MM.1S (cell line): ENCODE measurements around the gene GYG2.

Experiments used
- DNase-seq: peaks from one replicate; pipeline ENCODE4 v3.0.0-alpha.2; 2015
- H2AFZ ChIP-seq: fragments of 300-600 bp; sonication (generic); 2 replicates; pipeline ENCODE4 v1.6.0; 2016; ENCODE audit warnings: antibody characterized with exemption, low read length
- H3F3A ChIP-seq: fragments of 300-600 bp; sonication (generic); 2 replicates; pipeline ENCODE4 v1.6.1; 2016; ENCODE audit warnings: mild to moderate bottlenecking, antibody characterized with exemption, low read length, moderate library complexity, mixed read lengths; ENCODE audit not compliant: insufficient read depth
- H3K27ac ChIP-seq: fragments of 300-600 bp; sonication (generic); 2 replicates; pipeline ENCODE4 v1.5.1; 2016; ENCODE audit warnings: mild to moderate bottlenecking, low read length
- H3K27me3 ChIP-seq: fragments of 300-600 bp; sonication (generic); replicated peaks from 2 replicates; pipeline ENCODE4 v1.6.0; 2016; ENCODE audit warnings: low read length; ENCODE audit not compliant: insufficient read depth
- H3K36me3 ChIP-seq: fragments of 300-600 bp; sonication (generic); replicated peaks from 2 replicates; pipeline ENCODE4 v1.6.1; 2016; ENCODE audit warnings: mild to moderate bottlenecking, low read length, mixed read lengths; ENCODE audit not compliant: insufficient read depth
- H3K4me1 ChIP-seq: fragments of 300-600 bp; sonication (generic); 2 replicates; pipeline ENCODE4 v1.6.1; 2016; ENCODE audit warnings: low read length, mixed read lengths
- H3K4me2 ChIP-seq: fragments of 300-600 bp; sonication (generic); 2 replicates; pipeline ENCODE4 v1.6.0; 2016; ENCODE audit warnings: low read depth, low read length
- H3K4me3 ChIP-seq: fragments of 300-600 bp; sonication (generic); 2 replicates; pipeline ENCODE4 v1.5.1; 2016; ENCODE audit warnings: low read length, mixed read lengths
- H3K79me2 ChIP-seq: fragments of 300-600 bp; sonication (generic); 2 replicates; pipeline ENCODE4 v1.6.1; 2016; ENCODE audit warnings: mixed run types, low read length, mixed read lengths
- H3K9ac ChIP-seq: fragments of 300-600 bp; sonication (generic); 2 replicates; pipeline ENCODE4 v1.6.1; 2016; ENCODE audit warnings: low read length, mixed read lengths
- H3K9me2 ChIP-seq: fragments of 300-600 bp; sonication (generic); replicated peaks from 2 replicates; pipeline ENCODE4 v1.6.1; 2016; ENCODE audit warnings: mild to moderate bottlenecking, low read length, mixed read lengths; ENCODE audit not compliant: insufficient read depth
- H3K9me3 ChIP-seq: fragments of 300-600 bp; sonication (generic); replicated peaks from 2 replicates; pipeline ENCODE4 v1.6.1; 2016; ENCODE audit warnings: mild to moderate bottlenecking, low read length, mixed read lengths; ENCODE audit not compliant: insufficient read depth
- H4K20me1 ChIP-seq: fragments of 300-600 bp; sonication (generic); 2 replicates; pipeline ENCODE4 v1.6.1; 2016; ENCODE audit warnings: mild to moderate bottlenecking, low read length, moderate library complexity, mixed read lengths; ENCODE audit not compliant: insufficient read depth
- CTCF ChIP-seq: fragments of 300-600 bp; sonication (generic); IDR thresholded peaks from 2 replicates; pipeline ENCODE4 v1.5.1; 2016; ENCODE audit warnings: antibody characterized with exemption, low read length, mixed read lengths
- EZH2 ChIP-seq: fragments of 300-600 bp; sonication (generic); optimal IDR thresholded peaks from 2 replicates; pipeline ENCODE3; 2017; ENCODE audit warnings: low read depth, mild to moderate bottlenecking, antibody characterized with exemption, low read length, mixed read lengths
- EZH2phosphoT487 ChIP-seq: fragments of 300-600 bp; sonication (generic); IDR thresholded peaks from 2 replicates; pipeline ENCODE4 v1.6.1; 2018; ENCODE audit warnings: antibody characterized with exemption, low read length

GYG2 gene

GRCh38 chrX:2898846-2899512 lies 70.2 kb downstream of the GYG2 start:
- no peak overlapping the region for H3K9ac ChIP-seq
- no peak overlapping the region for H3K4me3 ChIP-seq
- no peak for TF ChIP-seq EZH2
- TF ChIP-seq CTCF, result no peak
- no peak for TF ChIP-seq EZH2phosphoT487
- H3K4me1 ChIP-seq, result no peaks in the 10 kb centered on the region
- no peak overlapping the region for H2AFZ ChIP-seq
- no peak for DNase-seq
- H3K27ac ChIP-seq, result no peak overlapping the region
- H3F3A ChIP-seq, result no peaks in the 10 kb centered on the region
- H3K36me3 ChIP-seq, result no peaks in the 10 kb centered on the region
- H4K20me1 ChIP-seq, result no peaks in the 10 kb centered on the region
- no peaks in the 10 kb centered on the region for H3K79me2 ChIP-seq
- H3K4me2 ChIP-seq, result no peak overlapping the region
- H3K9me3 ChIP-seq, result no peaks in the 10 kb centered on the region
- H3K9me2 ChIP-seq, result no peaks in the 10 kb centered on the region
- no peaks in the 10 kb centered on the region for H3K27me3 ChIP-seq

- no peak overlapping the region for H3K4me3 ChIP-seq
- H4K20me1 ChIP-seq, result no peaks in the 10 kb centered on the region
- no peak overlapping the region for H3K27ac ChIP-seq
- H3F3A ChIP-seq, result no peaks in the 10 kb centered on the region
- no peaks in the 10 kb centered on the region for H3K4me1 ChIP-seq
- no peak for TF ChIP-seq EZH2
- TF ChIP-seq EZH2phosphoT487, result no peak
- no peak for TF ChIP-seq CTCF
- H3K4me2 ChIP-seq, result no peak overlapping the region
- no peak overlapping the region for H3K9ac ChIP-seq
- no peaks in the 10 kb centered on the region for H3K27me3 ChIP-seq
- DNase-seq, result no peak
- no peaks in the 10 kb centered on the region for H3K36me3 ChIP-seq
- H2AFZ ChIP-seq, result no peak overlapping the region
- H3K9me2 ChIP-seq, result no peaks in the 10 kb centered on the region
- H3K9me3 ChIP-seq, result no peaks in the 10 kb centered on the region
- H3K79me2 ChIP-seq, result no peaks in the 10 kb centered on the region
These were observed 72.8 kb downstream of the GYG2 start for GRCh38 chrX:2901367-2902036.

DNA sequence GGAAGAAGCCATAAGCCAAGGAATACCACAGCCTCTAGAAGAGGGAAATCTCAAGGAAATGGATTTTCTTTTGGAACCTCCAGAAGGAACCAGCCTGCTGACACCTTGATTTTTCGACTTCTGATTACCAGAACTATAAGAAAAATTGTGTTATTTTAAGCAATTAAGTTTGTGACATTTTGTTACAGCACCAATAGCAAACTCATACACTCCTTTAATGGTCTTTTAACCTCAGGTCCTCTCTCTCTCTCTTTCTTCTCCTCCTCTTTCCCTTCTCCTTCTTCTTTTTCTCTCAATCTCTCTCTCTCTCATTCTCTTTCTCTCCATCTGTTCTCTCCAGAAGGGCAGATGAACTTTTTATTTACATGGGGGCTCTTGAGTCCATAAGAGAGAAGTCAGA lies 74.1 kb downstream of the GYG2 start:
- Histone ChIP-seq H2AFZ (no peak overlapping the region), H4K20me1 (no peaks in the 10 kb centered on the region)

More for the DNA sequence above, 74.1 kb downstream of the GYG2 start:
- no peak overlapping the region for H3K9ac ChIP-seq
- no peak overlapping the region for H3K4me2 ChIP-seq
- no peaks in the 10 kb centered on the region for H3K9me3 ChIP-seq
- no peaks in the 10 kb centered on the region for H3K27me3 ChIP-seq
- H3K4me3 ChIP-seq, result no peak overlapping the region
- H3K9me2 ChIP-seq, result no peaks in the 10 kb centered on the region
- H3F3A ChIP-seq, result no peaks in the 10 kb centered on the region
- TF ChIP-seq CTCF (no peak), EZH2phosphoT487 (no peak), EZH2 (no peak)
- no peak for DNase-seq
- H3K27ac ChIP-seq, result no peak overlapping the region
- H3K4me1 ChIP-seq, result no peaks in the 10 kb centered on the region
- no peaks in the 10 kb centered on the region for H3K79me2 ChIP-seq
- no peaks in the 10 kb centered on the region for H3K36me3 ChIP-seq
